RPMI7951 (cell line): ENCODE data around the gene TMEM272. TPM values are rescaled to one million over a fixed set of nuclear protein-coding genes. Genes with fewer than 3 reads are reported as not detected.
A peak's percentile ranks its signal among the peaks of the same experiment; 100 is the strongest.

ENCODE experiments used
- DNase-seq: peaks from one replicate; pipeline ENCODE4 v3.0.0-alpha.2; 2012; ENCODE audit warnings: low read depth
- total RNA-seq: library from RNA; depleted of rRNA; stranded (reverse); fragments of >200 nt; shearing (Covaris generic); gene quantifications from 2 replicates; pipeline ENCODE4 v1.2.3, GENCODE V29; 2014; rRNA removed

Gene TMEM272, protein sequence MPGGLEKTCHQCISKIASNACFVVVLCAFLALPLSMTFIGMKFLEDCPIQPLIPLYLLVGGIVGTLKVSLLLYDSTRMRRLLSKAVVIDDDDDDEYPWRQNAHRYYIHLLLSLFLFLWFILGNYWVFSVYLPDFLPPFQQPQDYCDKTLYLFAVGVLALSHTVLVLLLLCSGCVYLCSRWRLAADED
- total RNA-seq = not detected in 2 replicates

GRCh38 chr13:51844862-51845573 lies at the start of gene TMEM272:
Gene TMEM272, minus strand, starts transcription at chr13:51845177. Its CDS starts 6,647 bp downstream, at chr13:51838530.
- DNase-seq = peak; percentile 52

DNA sequence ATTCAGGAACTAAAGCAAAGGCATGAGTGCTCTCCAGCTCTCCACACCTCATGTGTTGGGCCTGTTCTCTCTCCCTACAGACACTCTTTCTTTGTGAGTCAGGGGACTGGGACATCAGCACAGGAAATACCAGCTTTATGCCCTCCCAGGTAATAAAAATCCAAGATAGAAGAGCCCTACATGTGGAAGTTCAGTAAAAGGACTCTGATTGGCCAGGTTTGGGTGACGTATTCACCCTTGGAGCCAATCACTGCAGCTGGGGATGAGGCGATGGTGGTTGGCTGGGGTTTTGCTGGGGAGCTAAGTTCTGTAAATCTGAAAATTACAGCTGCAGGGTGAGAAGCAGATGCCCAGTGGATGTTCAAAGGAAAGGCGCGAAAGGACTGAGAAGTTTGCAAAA lies 49.3 kb upstream of the TMEM272 start:
- DNase-seq = no peak

GRCh38 chr13:51892657-51893056 lies 47.7 kb upstream of the TMEM272 start:
- no peak for DNase-seq

DNA sequence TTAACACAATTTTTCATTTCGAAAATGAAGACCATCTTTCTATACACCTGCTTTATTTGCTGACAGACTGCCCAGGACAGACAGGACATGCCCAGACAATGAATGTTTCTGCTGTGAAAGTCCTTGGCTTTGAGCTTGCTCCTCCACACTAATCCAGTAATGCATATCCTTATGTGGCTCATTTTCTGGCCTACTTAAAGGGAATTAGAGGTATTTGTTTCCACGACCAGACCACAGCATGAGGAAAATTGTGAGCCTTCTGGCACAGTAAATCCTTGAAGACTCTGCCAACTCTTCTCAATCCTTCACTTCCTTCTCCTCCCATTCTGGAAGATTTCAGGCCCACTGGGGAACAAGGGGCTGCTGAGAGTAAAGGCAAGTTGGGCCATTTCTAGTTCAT lies 42.5 kb upstream of the TMEM272 start:
- DNase-seq = no peak

DNA sequence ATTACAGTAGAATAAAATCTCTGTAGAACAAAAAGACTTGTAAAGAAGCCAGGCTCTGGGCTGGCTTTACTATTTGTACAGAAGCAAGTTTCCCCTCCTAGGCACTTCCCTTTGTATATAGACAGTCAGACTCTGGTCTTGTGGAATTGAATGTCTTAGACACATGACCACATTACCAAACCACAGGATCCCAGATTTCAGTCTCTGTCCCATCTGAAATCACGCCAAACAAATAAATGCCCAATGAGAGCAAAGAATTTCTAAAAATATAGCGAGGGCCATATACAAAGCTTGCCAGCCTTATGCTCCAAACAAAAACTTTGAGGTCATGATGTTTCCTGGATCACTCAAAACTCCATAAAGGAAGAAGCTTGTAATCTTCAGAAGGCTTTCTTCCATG lies 40.7 kb upstream of the TMEM272 start:
- DNase-seq = no peak

GRCh38 chr13:51883226-51883600 lies 38.2 kb upstream of the TMEM272 start:
- no peak for DNase-seq

DNA sequence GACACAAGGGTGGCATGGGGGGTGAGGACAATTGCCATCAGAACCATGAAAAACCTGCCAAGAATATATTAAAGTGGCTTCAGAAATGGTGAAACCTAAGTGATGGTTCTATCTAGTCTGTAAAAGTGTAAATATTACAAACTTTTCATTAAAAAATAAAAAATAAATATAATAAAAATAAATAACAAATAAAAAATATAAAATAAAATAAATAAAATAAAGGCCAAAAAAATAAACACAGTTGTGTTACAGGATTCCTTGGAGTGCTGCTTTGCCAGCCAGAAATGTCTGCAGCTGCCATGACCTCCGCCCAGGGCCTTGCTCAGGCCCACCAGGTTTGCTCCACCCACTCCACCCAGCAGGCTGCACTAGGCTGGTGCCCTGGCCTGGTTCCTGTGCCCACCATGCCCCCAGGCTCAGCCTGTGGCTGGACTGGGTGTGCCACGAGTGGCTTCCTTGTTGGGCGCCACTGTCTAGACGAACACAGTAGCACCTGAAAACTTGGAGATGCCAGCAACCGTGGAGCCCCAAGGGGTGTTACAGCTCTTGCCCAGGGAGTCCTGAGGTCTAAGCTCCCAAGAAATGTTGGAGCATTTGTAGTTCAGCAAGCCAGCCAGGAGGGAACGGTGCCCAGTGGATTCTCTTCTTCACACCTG lies 37.7 kb upstream of the TMEM272 start:
- no peak for DNase-seq

- DNase-seq = no peak
Observed at GRCh38 chr13:51881296-51881695, 36.3 kb upstream of the TMEM272 start.

- DNase-seq = no peak
Observed at GRCh38 chr13:51879133-51879532, 34.2 kb upstream of the TMEM272 start.

- no peak for DNase-seq
Observed at GRCh38 chr13:51874651-51875050, 29.7 kb upstream of the TMEM272 start.

DNA sequence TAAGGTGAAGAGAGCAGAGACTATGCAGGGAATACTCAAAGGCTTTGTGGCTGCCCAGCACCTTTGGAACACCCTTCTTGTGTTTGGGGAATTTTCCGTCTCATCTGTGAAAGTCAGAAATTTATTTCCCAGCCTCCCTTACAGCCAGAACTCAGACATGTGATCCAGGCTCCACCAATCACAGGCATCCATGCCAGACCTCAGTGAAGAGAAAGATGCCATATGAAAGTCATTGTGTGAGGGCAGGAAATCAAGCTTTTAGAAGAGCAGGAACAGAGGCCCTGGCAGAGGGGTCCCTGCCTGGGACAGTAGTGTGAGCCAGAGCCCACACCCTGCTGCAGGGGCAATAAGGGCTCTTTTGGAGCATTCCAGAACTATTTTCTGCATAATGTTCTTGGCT lies 28.9 kb upstream of the TMEM272 start:
- no peak for DNase-seq

DNA sequence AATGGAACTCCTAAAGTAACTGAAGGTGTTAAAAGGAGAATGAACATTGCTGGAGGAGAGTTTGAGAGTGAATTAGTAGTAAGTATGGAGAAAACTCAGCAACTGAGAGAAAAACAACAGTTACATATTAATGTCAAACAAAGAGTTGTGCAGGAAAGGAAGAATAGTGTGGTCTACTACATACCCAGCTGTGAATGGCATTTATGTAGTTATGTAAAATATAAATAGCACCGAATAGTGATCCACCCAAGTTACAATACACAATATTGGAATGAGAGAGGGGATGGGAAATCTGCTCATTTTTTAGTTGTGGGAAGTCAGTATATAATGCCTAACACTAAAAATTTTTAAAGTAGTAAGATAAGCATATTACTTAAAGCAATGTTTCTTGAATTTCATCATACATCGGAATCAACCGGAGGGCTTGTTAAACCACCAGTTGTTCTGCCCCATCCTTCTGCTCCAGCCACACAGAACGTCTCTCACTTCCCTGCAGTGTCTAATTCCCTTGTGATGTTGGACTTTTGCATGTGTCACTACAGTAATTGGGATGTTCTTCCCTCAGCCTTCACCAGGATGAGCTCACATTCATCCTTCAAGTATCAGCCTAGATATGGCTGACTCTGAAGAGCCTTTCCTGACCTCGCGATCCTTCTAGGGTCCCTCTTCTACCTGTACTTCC lies 28.3 kb upstream of the TMEM272 start:
- DNase-seq = no peak

DNA sequence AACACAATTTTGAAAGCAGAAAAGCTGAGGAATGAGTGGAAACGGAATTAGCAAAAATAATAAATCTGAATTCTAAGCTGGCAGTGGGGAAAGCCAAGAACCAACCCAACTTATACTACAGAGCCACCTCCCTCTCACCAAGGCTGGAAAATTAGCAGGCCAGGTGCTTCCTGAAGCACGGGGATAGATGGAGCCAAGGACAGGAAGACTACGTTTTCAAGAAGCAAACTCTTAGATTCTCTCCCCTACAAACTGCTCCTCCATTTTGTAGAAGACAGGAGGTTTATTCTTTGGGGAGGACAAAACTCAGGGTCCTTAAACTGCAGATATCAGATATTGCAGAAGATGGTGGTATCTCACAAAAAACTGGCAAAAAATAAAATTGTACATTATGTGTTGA lies 25.6 kb upstream of the TMEM272 start:
- no peak for DNase-seq

GRCh38 chr13:51869916-51870315 lies 24.9 kb upstream of the TMEM272 start:
- DNase-seq = no peak

DNA sequence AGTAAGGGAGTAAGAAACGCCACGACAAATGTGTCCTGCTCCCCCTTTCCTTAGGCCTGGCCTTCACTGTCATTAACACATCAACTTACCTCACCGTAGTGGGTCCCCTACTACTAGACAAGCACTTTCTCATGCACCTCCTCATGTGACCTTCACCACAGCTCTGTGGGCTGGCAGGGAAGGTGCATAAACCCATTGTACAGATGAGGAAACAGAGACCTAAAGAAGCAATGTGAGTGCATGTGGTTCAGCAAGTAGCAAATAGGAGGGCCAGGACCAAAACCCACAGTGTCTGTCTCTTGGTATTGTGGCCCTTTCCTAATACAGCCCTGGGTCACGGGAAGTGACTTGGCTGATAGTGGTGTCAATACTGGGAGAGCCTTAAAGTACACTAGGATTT lies 22.1 kb upstream of the TMEM272 start:
- no peak for DNase-seq

DNA sequence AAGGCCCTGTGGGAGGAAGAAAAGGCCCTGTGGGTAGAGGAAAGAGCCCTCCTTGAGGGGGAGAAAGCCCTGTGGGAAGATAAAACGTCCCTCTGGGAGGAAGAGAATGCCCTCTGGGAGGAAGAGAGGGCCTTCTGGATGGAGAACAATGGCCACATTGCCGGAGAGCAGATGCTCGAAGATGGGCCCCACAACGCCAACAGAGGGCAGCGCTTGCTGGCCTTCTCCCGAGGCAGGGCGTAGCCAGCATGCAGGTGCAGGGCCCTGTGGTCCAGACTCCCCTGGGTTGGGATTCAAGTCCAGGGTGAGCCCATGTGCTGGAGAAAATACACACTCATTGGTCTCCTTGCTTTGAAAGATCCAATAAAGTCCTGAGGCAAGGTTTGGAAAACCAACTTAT lies 20.9 kb upstream of the TMEM272 start:
- no peak for DNase-seq

GRCh38 chr13:51862957-51863356 lies 18.0 kb upstream of the TMEM272 start:
- no peak for DNase-seq

DNA sequence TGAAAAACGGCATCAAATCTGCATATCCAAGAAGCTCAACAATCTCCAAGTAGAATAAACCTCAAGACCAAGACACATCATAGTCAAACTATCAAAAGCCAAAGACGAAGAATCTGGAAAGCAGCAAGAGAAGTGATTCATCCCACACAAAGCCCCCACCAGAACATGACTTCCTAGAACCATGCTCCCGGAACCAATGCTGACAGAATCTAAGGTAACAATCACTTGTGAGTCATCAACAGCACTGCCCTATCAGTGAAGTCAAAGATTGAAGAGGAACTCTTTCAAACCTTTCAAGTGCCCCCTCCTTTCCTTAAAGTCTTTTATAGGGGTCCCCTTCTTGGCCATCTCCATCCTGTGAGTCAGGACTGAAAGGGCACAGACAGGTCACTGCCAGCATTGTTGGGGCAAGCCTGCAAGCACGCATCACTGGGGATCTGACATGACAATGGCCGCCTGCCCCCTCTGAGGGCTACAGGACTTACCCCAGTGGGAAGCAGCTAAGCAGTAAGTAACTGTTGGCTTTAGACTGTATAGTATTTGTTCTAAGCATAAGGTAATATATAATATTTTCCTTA lies 16.8 kb upstream of the TMEM272 start, which contains the start of gene CCDC70:
Gene CCDC70 (plus strand): TSS at position 247 of the 578 bp plus-strand sequence. CDS start 3,443 bp downstream, outside the sequence.
- peak; percentile 33 for DNase-seq

- no peak for DNase-seq
Observed at GRCh38 chr13:51858433-51859247, 13.7 kb upstream of the TMEM272 start.

- DNase-seq = no peak
Observed at GRCh38 chr13:51856998-51857397, 12.0 kb upstream of the TMEM272 start.
